PFSK-1 (cell line): ENCODE data around the gene STAT2.

Experiments
- POLR2AphosphoS5 ChIP-seq: IDR thresholded peaks from 2 replicates; pipeline ENCODE4 v1.6.1; 2012; ENCODE audit warnings: low read depth, mild to moderate bottlenecking, control low read depth, low read length, moderate library complexity
- REST ChIP-seq, 2 experiments: IDR thresholded peaks; 2 replicates each; pipeline versions ENCODE4 v1.6.1 to v1.8.0; 2011 to 2012; ENCODE audit warnings: low read depth in 2 of 2, low read length in 2 of 2, control low read depth in 1 of 2, inconsistent platforms in 1 of 2, mild to moderate bottlenecking in 1 of 2, moderate library complexity in 1 of 2; ENCODE audit not compliant: insufficient read depth in 1 of 2
- TAF1 ChIP-seq: IDR thresholded peaks from 2 replicates; pipeline ENCODE4 v1.6.1; 2012; ENCODE audit warnings: low read length, control low read depth, borderline replicate concordance; ENCODE audit not compliant: insufficient read depth

DNA sequence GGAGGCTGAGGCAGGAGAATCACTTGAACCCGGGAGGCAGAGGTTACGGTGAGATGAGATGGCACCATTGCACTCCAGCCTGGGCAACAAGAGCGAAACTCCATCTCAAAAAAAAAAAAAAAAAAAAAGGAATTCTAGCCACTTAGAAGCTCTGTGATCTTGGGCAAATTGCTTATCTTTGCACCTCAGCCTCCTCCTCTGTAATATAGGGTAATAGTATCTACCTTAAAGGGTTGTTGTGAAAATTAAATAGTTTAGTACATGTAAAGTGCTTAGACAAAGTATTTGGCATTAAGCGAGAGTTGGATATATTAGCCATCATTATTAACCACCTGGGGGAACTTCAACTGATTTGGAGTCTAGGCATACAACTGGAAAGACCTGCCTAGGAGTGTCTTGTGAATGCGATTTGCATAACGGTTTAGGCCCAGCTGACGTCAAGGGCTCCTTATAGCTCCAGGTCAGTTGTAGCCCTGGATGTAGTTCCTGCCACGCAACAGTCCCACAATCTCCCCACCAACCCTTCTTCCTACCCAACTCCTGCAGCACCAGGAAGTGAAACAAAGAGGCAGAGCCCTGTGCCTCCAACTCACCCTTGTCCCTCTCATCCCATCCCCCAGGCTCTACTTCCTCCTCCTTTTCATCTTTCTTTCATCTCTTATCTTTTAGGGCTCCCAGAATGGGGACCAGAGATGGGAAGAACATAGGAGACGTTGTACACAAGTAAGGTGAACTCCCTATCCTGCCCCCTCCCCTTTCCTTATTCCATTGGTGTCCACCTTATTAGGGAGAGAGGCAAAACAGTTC is 23.3 kb downstream of the STAT2 start:
- TF ChIP-seq REST (IDR thresholded peaks at IDR 0.05; ENCODE audit: insufficient read depth in 1 of 2, low read depth in 2 of 2, low read length in 2 of 2) = no peak
- no peak for TF ChIP-seq POLR2AphosphoS5
- TF ChIP-seq TAF1 = no peak
